ENCODE measurements around the gene TCF20.

The TCF20 gene

DNA sequence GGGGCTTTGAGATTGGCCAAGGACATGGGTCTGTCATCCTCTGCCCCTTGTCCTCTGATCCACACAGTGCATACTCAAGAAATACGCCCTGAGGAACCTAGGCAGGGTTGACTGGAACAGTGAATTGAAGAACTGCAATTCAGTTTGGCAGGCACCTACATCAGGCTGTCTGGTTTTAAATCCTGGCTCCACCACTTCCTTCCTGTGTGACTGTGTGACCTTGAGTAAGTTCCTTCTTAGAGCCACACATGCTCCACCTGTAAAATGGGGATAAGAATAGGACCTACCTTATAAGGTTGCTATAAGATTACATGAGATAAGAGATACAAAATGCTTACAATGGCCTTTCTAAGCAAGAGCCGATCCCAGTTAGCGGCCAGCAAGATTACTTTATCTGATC, 15.8 kb upstream of the TCF20 start:
- peaks cover 9% of the 10 kb centered on the region for H3K4me1 ChIP-seq (ENCODE audit: control insufficient read depth, insufficient read depth, low read length)
- H3K9ac ChIP-seq (ENCODE audit: low read depth, low read length): no peak overlapping the region
- H3K9me3 ChIP-seq (replicated peaks; ENCODE audit: low read length): no peaks in the 10 kb centered on the region
- no peak overlapping the region for H3K4me2 ChIP-seq (ENCODE audit: low read length)
- H3K27me3 ChIP-seq (ENCODE audit: control insufficient read depth, insufficient read depth, low read length): peaks cover 92% of the 10 kb centered on the region
- no peaks in the 10 kb centered on the region for H3K36me3 ChIP-seq (ENCODE audit: insufficient read depth, low read length)
- H3K4me3 ChIP-seq (ENCODE audit: low read length): no peak overlapping the region

DNA sequence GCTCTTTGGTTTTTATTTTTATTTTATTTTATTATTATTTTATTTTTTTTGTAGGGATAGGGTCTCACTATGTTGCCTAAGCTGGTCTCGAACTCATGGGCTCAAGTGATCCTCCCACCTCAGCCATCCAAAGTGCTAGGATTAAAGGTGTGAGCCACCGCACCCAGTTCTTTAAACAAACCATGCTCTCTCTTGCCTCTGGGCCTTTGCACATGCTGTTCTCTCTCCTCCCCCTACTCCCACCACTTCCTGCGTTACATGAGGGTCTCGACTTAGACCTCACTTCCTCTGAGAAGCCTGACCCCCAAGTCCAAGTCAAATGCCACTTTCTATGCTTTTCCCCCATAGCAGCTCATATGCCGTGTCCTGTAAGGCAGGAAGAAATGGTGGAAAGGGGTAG, 15.2 kb upstream of the TCF20 start:
- Histone ChIP-seq H3K4me1 (ENCODE audit: control insufficient read depth, insufficient read depth, low read length) (peaks cover 9% of the 10 kb centered on the region), H3K4me3 (ENCODE audit: low read length) (no peak overlapping the region), H3K9ac (ENCODE audit: low read depth, low read length) (no peak overlapping the region), H3K9me3 (replicated peaks; ENCODE audit: low read length) (no peaks in the 10 kb centered on the region), H3K27me3 (ENCODE audit: control insufficient read depth, insufficient read depth, low read length) (peaks cover 92% of the 10 kb centered on the region), H3K36me3 (ENCODE audit: insufficient read depth, low read length) (no peaks in the 10 kb centered on the region), H3K4me2 (ENCODE audit: low read length) (no peak overlapping the region)

DNA sequence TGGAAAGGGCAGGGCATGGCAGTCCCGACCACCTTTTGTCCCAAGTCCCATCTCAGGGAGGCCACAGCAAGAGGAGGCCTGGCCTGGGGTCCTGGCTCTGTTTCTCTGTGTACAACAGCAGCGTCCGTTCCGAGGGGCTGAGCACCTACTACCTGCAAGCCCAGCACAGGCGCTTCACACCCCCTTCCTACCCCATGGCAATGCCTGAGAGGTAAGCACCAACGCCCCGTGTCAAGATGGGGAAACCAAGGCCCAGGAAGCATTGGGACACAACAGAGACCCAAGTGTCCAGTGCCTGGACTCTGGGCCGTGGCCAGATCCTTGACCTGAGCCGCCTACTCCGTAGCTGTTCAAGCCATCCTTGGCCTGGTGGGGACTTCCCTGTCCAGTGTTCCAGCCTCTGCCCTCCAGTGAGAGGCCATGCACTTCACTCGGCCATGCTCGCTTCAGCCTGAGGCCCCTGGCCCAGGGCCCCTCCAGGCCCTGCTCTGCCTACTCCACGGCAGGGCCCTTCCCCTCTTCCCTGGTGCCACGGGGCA, 14.3 kb upstream of the TCF20 start:
- Histone ChIP-seq H3K4me3 (ENCODE audit: low read length) (no peak overlapping the region), H3K4me1 (ENCODE audit: control insufficient read depth, insufficient read depth, low read length) (peaks cover 9% of the 10 kb centered on the region), H3K36me3 (ENCODE audit: insufficient read depth, low read length) (no peaks in the 10 kb centered on the region), H3K27me3 (ENCODE audit: control insufficient read depth, insufficient read depth, low read length) (peaks cover 92% of the 10 kb centered on the region), H3K4me2 (ENCODE audit: low read length) (no peak overlapping the region), H3K9ac (ENCODE audit: low read depth, low read length) (no peak overlapping the region), H3K9me3 (replicated peaks; ENCODE audit: low read length) (no peaks in the 10 kb centered on the region)

DNA sequence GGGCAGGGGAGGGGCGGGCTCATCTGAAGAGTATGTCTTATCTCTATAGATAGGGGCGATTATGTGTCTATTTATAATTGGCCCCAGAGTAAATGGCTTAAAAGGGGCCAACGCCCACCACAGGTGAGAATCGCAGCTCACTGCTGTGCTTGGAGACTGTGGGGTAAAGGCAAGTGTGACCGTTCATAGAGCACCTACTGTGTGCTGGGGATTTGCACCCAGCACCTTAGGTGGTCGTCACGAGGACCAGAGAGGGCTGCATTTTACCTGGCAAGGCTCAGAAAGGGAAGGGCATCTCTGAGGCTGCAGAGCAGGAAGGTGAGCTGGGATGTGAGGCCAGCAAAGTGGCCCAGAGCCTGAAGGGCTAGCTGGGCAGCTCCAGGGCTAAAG, 13.7 kb upstream of the TCF20 start:
- H3K4me2 ChIP-seq (ENCODE audit: low read length): peak overlapping the region; percentile 79
- no peaks in the 10 kb centered on the region for H3K36me3 ChIP-seq (ENCODE audit: insufficient read depth, low read length)
- H3K9me3 ChIP-seq (replicated peaks; ENCODE audit: low read length): no peaks in the 10 kb centered on the region
- H3K27me3 ChIP-seq (ENCODE audit: control insufficient read depth, insufficient read depth, low read length): peaks cover 92% of the 10 kb centered on the region
- H3K9ac ChIP-seq (ENCODE audit: low read depth, low read length): no peak overlapping the region
- peaks cover 9% of the 10 kb centered on the region for H3K4me1 ChIP-seq (ENCODE audit: control insufficient read depth, insufficient read depth, low read length)
- H3K4me3 ChIP-seq (ENCODE audit: low read length): no peak overlapping the region

DNA sequence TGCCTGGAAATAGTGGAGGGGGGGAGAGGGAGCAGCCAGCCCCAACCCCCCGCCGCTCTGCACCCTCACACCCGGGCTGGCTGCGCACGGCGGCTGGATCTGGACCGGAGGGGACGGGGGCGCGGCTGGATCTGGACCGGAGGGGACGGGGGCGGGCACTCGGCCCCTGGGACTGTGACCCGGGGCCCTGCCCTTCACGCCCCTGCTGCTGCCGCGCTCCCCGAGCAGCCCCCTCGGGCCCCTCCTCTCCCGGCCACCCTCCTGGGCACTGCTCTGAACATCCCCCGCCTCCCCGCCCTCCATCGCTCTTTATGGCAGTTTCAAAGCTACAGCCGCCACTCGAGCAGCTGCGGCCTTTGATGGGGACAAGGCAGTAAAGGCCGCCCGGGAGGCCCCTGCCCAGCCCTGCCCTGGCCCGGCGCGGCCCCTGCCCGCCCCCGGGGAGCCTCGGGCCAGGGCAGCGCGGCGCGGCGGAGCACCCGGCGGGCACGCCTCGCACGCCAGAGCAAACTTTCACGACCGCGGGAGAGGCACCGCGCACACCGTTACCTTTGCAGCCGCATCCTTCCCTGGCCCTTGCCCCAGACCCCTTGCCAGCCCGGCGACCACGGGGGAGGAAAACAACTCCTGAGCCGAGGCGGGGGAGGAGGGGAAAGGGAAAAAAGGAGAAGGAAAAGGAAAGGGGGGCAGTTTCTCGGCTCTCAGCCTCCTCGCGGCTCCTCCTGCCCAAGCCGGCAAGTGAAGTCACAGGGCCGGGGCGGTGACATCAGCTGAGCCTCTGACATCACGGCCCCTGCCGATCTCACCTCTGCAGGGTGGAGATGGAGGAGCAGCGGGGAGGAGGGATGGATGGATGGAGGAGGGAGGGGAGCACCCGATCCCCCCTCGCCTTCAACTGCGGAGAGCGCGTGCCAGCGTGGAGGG, 13.1 kb upstream of the TCF20 start:
- Histone ChIP-seq H3K27me3 (ENCODE audit: control insufficient read depth, insufficient read depth, low read length) (peaks cover 92% of the 10 kb centered on the region), H3K4me2 (ENCODE audit: low read length) (peak overlapping the region; percentile 79), H3K4me1 (ENCODE audit: control insufficient read depth, insufficient read depth, low read length) (peaks cover 9% of the 10 kb centered on the region), H3K36me3 (ENCODE audit: insufficient read depth, low read length) (no peaks in the 10 kb centered on the region), H3K4me3 (ENCODE audit: low read length) (peak overlapping the region; percentile 35), H3K9ac (ENCODE audit: low read depth, low read length) (no peak overlapping the region), H3K9me3 (replicated peaks; ENCODE audit: low read length) (no peaks in the 10 kb centered on the region)

DNA sequence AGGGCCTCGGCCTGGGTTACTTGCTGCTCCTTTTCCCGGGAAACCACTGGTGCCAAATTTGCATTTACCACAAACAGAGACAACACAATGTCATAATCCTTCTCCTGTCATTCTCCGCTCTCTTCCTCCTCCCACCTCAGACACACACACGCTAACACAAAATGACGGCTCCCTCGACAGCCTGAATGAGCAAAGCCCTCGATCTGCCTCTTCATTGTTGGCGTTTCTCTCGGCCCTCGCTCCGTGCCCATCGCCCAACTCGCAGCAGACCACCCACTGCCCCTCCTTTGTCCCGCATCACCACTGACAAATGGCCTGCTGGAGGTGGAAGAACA, 12.5 kb upstream of the TCF20 start:
- peak overlapping the region; percentile 79 for H3K4me2 ChIP-seq (ENCODE audit: low read length)
- H3K36me3 ChIP-seq (ENCODE audit: insufficient read depth, low read length): no peaks in the 10 kb centered on the region
- H3K4me1 ChIP-seq (ENCODE audit: control insufficient read depth, insufficient read depth, low read length): peaks cover 9% of the 10 kb centered on the region
- H3K9me3 ChIP-seq (replicated peaks; ENCODE audit: low read length): no peaks in the 10 kb centered on the region
- H3K4me3 ChIP-seq (ENCODE audit: low read length): peak overlapping the region; percentile 35
- peaks cover 96% of the 10 kb centered on the region for H3K27me3 ChIP-seq (ENCODE audit: control insufficient read depth, insufficient read depth, low read length)
- H3K9ac ChIP-seq (ENCODE audit: low read depth, low read length): no peak overlapping the region

DNA sequence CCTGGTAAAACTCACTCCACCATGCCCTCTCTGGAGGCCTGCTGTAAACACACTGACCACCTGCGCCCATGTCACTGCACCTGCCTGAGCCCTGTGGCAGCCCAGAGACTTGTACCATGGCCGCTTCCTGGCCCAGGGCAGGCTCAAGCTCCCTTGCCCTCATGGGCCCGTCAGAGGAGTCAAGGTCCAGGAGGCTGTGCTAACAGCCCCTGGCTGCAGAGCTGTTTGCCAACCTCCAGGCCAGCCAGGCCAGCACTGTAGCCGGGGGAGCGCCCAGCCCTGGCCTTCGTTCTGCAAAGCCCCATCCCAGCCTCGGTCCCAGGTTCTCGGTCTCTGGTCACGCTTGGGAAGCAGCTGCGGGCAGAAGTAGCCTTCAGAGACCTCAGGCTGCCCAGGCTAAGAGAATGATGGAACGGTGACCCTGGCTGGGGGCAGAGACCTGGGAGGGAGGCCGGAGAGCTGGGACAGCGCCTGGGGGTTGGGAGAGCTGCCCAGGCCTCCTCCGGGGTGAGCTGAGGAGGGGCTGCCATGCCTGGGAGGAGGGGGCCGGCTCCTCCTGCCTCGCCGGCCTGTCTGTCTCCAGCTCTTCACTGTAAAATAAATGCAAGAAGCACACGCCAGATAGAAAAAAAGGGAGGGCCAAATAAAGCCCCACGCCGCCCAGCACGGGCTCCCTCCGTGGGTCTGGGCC, 11.9 kb upstream of the TCF20 start:
- H3K4me3 ChIP-seq (ENCODE audit: low read length): no peak overlapping the region
- H3K27me3 ChIP-seq (ENCODE audit: control insufficient read depth, insufficient read depth, low read length): peaks cover 96% of the 10 kb centered on the region
- no peak overlapping the region for H3K4me2 ChIP-seq (ENCODE audit: low read length)
- H3K36me3 ChIP-seq (ENCODE audit: insufficient read depth, low read length): no peaks in the 10 kb centered on the region
- H3K4me1 ChIP-seq (ENCODE audit: control insufficient read depth, insufficient read depth, low read length): peaks cover 9% of the 10 kb centered on the region
- H3K9ac ChIP-seq (ENCODE audit: low read depth, low read length): no peak overlapping the region
- H3K9me3 ChIP-seq (replicated peaks; ENCODE audit: low read length): no peaks in the 10 kb centered on the region

DNA sequence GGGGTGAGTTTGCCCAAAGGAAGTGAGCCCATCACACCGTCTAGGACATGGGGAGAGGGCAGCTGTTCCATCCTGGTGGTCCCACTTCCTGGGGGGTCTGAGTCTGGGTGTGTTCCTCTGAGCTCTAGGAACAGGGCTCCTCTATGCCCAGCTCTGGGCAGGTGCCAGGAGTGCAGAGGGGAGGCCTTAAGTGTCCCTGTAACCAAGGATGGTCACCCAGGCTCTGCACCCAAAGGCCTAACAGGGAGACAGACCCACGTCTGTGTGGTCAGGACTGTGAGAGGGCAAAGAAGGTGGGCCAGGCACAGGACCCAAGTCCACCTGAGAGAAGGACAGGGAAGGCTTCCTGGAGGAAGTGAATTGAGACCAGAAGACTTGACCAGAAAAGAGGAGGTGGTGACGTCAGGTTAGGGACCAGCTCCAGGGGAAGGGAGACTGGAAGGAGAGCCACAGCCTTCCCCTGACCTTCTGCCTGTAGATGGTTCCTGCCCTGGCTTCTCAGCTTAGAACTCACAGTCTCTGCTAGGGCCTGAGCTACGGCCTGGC, 11.3 kb upstream of the TCF20 start:
- H3K36me3 ChIP-seq (ENCODE audit: insufficient read depth, low read length): no peaks in the 10 kb centered on the region
- no peak overlapping the region for H3K4me2 ChIP-seq (ENCODE audit: low read length)
- H3K4me1 ChIP-seq (ENCODE audit: control insufficient read depth, insufficient read depth, low read length): peaks cover 9% of the 10 kb centered on the region
- peaks cover 95% of the 10 kb centered on the region for H3K27me3 ChIP-seq (ENCODE audit: control insufficient read depth, insufficient read depth, low read length)
- no peak overlapping the region for H3K9ac ChIP-seq (ENCODE audit: low read depth, low read length)
- H3K4me3 ChIP-seq (ENCODE audit: low read length): no peak overlapping the region
- H3K9me3 ChIP-seq (replicated peaks; ENCODE audit: low read length): no peaks in the 10 kb centered on the region

DNA sequence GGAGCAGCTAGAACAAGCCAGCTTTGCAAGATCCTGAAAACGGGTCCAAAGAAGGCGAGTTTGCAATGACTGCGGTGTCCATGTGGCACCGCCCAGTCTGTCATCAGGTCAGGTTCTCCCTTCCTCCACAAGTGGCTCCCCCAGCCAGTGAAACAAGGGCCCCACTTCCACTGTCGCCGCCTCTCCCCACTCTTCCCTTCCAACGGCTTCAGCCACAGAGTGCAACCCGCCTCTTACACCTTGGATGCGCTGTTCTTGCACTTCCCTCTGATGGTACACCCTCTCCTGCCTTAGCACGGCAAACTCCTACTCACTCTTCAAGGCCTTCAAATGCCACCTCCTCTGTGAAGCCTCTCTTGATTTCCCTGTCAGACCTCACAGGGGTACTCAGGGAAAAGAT, 10.8 kb upstream of the TCF20 start:
- Histone ChIP-seq H3K36me3 (ENCODE audit: insufficient read depth, low read length) (no peaks in the 10 kb centered on the region), H3K9me3 (replicated peaks; ENCODE audit: low read length) (no peaks in the 10 kb centered on the region), H3K27me3 (ENCODE audit: control insufficient read depth, insufficient read depth, low read length) (peaks cover 95% of the 10 kb centered on the region), H3K4me2 (ENCODE audit: low read length) (no peak overlapping the region), H3K4me1 (ENCODE audit: control insufficient read depth, insufficient read depth, low read length) (peaks cover 9% of the 10 kb centered on the region), H3K4me3 (ENCODE audit: low read length) (no peak overlapping the region), H3K9ac (ENCODE audit: low read depth, low read length) (no peak overlapping the region)

DNA sequence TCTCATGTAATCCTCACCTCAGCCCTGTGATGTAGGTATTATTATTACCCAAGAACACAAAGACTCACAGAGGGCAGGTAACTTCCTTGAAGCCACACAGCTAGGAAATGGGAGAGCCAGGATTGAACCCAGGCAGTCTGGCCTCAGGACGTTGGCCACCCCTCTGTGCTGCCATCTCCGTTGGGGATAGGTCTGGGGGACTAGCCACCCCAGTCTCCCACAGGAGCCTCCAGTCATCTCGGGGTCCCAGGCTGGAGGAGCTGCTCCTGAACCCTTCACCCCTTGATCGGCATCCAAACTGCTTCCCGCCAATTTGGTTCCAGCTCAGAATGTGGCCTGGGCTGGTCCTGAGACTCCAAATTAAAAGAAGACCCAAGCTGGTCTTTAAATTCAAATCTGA, 10.4 kb upstream of the TCF20 start:
- Histone ChIP-seq H3K36me3 (ENCODE audit: insufficient read depth, low read length) (no peaks in the 10 kb centered on the region), H3K4me1 (ENCODE audit: control insufficient read depth, insufficient read depth, low read length) (peaks cover 9% of the 10 kb centered on the region), H3K4me2 (ENCODE audit: low read length) (no peak overlapping the region), H3K27me3 (ENCODE audit: control insufficient read depth, insufficient read depth, low read length) (peaks cover 92% of the 10 kb centered on the region), H3K4me3 (ENCODE audit: low read length) (no peak overlapping the region), H3K9me3 (replicated peaks; ENCODE audit: low read length) (no peaks in the 10 kb centered on the region), H3K9ac (ENCODE audit: low read depth, low read length) (no peak overlapping the region)

DNA sequence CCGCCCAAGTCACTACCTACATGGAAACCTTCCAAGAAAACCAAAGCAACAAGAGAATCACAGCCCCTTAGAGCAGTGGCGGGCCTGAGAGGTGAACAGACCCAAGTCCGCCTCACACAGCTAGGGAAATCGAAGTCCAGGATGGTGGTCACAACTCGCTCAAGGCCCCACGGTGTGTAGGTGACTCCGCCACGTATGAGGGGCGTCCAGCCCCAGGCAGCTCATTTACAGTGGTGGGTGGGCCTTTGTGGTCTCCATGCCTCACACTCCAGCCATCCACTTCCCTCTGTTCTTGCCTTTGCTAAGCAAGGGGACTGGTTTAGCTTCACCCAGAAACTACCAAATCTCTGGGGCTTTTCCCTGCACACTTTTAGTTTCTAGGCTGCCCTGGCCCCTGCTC, 9.7 kb upstream of the TCF20 start:
- H3K9ac ChIP-seq (ENCODE audit: low read depth, low read length): no peak overlapping the region

More for the DNA sequence above, 9.7 kb upstream of the TCF20 start:
- H3K36me3 ChIP-seq (ENCODE audit: insufficient read depth, low read length): no peaks in the 10 kb centered on the region
- H3K4me2 ChIP-seq (ENCODE audit: low read length): no peak overlapping the region
- H3K9me3 ChIP-seq (replicated peaks; ENCODE audit: low read length): no peaks in the 10 kb centered on the region
- H3K4me3 ChIP-seq (ENCODE audit: low read length): no peak overlapping the region
- peaks cover 90% of the 10 kb centered on the region for H3K27me3 ChIP-seq (ENCODE audit: control insufficient read depth, insufficient read depth, low read length)
- H3K4me1 ChIP-seq (ENCODE audit: control insufficient read depth, insufficient read depth, low read length): peaks cover 9% of the 10 kb centered on the region
